ENCODE results near the gene LUC7L.
A peak's percentile ranks its signal among the peaks of the same experiment; 100 is the strongest.

LUC7L gene

GRCh38 chr16:254461-254860, 25.2 kb upstream of the LUC7L start:
- Histone ChIP-seq H3K36me3 (replicated peaks in 1 of 2; ENCODE audit: control insufficient read depth in 2 of 2, insufficient read depth in 2 of 2, low read length in 2 of 2) (peaks cover 19 to 68% of the 10 kb centered on the region in 2 donors), H3K79me1 (ENCODE audit: low read depth, low read length) (peaks cover 7% of the 10 kb centered on the region), H2BK12ac (ENCODE audit: low read length) (no peak overlapping the region), H3K4me2 (ENCODE audit: insufficient read depth, low read length, poor library complexity, severe bottlenecking) (no peak overlapping the region), H2AK5ac (ENCODE audit: low read depth, low read length) (no peak overlapping the region), H3K27ac (replicated peaks; ENCODE audit: low read length) (no peak overlapping the region), H3K4ac (ENCODE audit: low read length) (no peak overlapping the region), H2BK5ac (ENCODE audit: low read length) (no peak overlapping the region), H2BK15ac (ENCODE audit: low read length) (no peak overlapping the region), H3K18ac (ENCODE audit: low read length) (no peak overlapping the region), H4K91ac (ENCODE audit: low read depth, low read length, poor library complexity) (no peak overlapping the region), H3K4me1 (ENCODE audit: control insufficient read depth in 2 of 2, insufficient read depth in 1 of 2, low read depth in 1 of 2, low read length in 2 of 2) (no peaks in the 10 kb centered on the region), H3K14ac (ENCODE audit: low read length) (no peak overlapping the region), H3K27me3 (ENCODE audit: control insufficient read depth in 3 of 3, insufficient read depth in 3 of 3, low read depth in 1 of 3, low read length in 3 of 3) (no peaks in the 10 kb centered on the region), H4K8ac (ENCODE audit: low read depth, low read length) (no peak overlapping the region), H2AFZ (ENCODE audit: low read length) (no peak overlapping the region), H2BK120ac (ENCODE audit: low read depth, low read length) (no peak overlapping the region), H3K23ac (ENCODE audit: low read depth, low read length, poor library complexity) (no peak overlapping the region), H3K9me3 (replicated peaks in 1 of 2; ENCODE audit: control insufficient read depth in 2 of 2, insufficient read depth in 1 of 2, low read depth in 1 of 2, low read length in 2 of 2) (no peaks in the 10 kb centered on the region), H3K9ac (ENCODE audit: low read depth, low read length, poor library complexity) (no peak overlapping the region), H3K4me3 (ENCODE audit: low read length in 2 of 2) (no peak overlapping the region)
- no CpG with 5 or more reads among the region's 25 CpGs for WGBS, 2 donors (ENCODE audit: extremely low coverage in 2 of 2, insufficient read length in 2 of 2, insufficient replicate concordance in 1 of 2)
- no peak for DNase-seq (ENCODE audit: low spot score)

GRCh38 chr16:253833-254232, 24.6 kb upstream of the LUC7L start:
- Histone ChIP-seq H3K27ac (replicated peaks; ENCODE audit: low read length) (no peak overlapping the region), H3K9ac (ENCODE audit: low read depth, low read length, poor library complexity) (no peak overlapping the region), H3K4me2 (ENCODE audit: insufficient read depth, low read length, poor library complexity, severe bottlenecking) (no peak overlapping the region), H2BK15ac (ENCODE audit: low read length) (no peak overlapping the region), H4K8ac (ENCODE audit: low read depth, low read length) (no peak overlapping the region), H3K23ac (ENCODE audit: low read depth, low read length, poor library complexity) (no peak overlapping the region), H3K9me3 (replicated peaks in 1 of 2; ENCODE audit: control insufficient read depth in 2 of 2, insufficient read depth in 1 of 2, low read depth in 1 of 2, low read length in 2 of 2) (no peaks in the 10 kb centered on the region), H2AFZ (ENCODE audit: low read length) (no peak overlapping the region), H3K14ac (ENCODE audit: low read length) (no peak overlapping the region), H2AK5ac (ENCODE audit: low read depth, low read length) (no peak overlapping the region), H2BK120ac (ENCODE audit: low read depth, low read length) (no peak overlapping the region), H3K36me3 (replicated peaks in 1 of 2; ENCODE audit: control insufficient read depth in 2 of 2, insufficient read depth in 2 of 2, low read length in 2 of 2) (peaks cover 19 to 68% of the 10 kb centered on the region in 2 donors), H3K4me1 (ENCODE audit: control insufficient read depth in 2 of 2, insufficient read depth in 1 of 2, low read depth in 1 of 2, low read length in 2 of 2) (peaks cover 0 to 2% of the 10 kb centered on the region in 2 donors), H3K27me3 (ENCODE audit: control insufficient read depth in 3 of 3, insufficient read depth in 3 of 3, low read depth in 1 of 3, low read length in 3 of 3) (no peaks in the 10 kb centered on the region), H2BK5ac (ENCODE audit: low read length) (no peak overlapping the region), H3K4ac (ENCODE audit: low read length) (no peak overlapping the region), H4K91ac (ENCODE audit: low read depth, low read length, poor library complexity) (no peak overlapping the region), H3K4me3 (ENCODE audit: low read length in 2 of 2) (no peak overlapping the region), H2BK12ac (ENCODE audit: low read length) (no peak overlapping the region), H3K18ac (ENCODE audit: low read length) (no peak overlapping the region), H3K79me1 (ENCODE audit: low read depth, low read length) (peaks cover 9% of the 10 kb centered on the region)
- DNase-seq (ENCODE audit: low spot score), result no peak
- no CpG with 5 or more reads among the region's 6 CpGs for WGBS, 2 donors (ENCODE audit: extremely low coverage in 2 of 2, insufficient read length in 2 of 2, insufficient replicate concordance in 1 of 2)

DNA sequence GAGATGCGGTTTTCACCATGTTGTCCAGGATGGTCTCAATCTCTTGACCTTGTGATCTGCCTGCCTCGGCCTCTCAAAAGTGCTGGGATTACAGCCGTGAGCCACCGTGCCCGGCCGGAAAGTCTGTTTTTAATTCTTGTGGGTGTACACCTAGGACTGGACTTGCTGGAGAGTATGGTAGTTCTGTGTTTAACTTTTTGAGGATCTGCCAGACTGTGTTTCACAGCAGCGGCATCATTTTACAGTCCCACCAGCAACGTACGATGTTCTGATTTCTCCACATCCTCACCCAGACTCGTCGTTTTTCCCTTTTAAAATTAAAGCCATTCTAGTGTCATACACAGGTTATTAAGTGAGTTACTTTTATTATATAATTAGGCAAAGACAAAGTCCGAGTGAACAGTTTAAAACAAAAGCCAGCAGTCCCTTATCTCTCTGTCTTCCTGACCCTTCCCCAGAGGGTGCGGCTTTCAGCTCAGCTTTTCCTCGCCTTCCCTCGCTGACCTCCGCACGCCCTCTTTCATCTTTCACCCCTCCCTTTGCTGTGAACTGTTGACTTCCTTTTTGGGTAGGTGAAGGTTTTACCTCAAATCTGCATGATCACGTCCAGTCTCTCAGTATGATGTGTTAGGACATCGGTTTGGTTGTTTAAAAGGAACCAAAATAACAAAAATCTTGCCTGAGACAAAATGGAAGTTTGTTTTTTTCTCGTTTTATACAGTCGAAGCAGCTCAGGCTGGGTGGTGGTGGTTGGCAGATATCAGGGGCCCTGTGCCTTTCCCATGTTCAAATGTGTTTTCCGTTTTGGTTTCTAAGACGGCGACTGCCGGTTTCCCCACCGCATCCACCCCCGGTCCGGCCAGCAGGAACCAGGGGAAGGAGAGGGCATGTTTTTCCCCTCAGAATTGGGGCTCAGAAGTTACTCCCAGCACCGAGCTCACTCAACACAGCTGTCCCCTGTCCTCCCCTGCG, 23.4 kb upstream of the LUC7L start:
- no peak overlapping the region for H2BK5ac ChIP-seq (ENCODE audit: low read length)

DNA sequence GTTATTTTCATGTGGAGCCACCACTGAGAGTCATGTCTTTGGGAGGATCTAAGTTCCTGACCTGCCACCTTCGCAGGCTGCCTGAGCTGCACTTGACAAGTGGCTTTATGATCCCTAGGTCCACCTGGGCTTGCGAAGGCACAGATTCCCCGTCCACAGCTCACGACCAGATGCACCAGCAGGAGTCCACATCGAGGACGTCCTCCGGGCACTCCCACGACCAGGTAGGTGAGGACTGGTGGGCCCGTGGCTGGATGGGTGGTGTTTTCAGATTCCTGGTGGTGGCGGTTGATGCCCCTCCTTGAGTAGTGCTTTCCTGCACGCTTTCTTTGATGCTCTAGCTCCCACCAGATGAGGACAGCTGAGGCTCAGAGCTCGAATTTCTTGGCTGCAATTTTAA, 20.2 kb upstream of the LUC7L start:
- no peak overlapping the region for H2AK5ac ChIP-seq (ENCODE audit: low read depth, low read length)
- no peak overlapping the region for H2BK12ac ChIP-seq (ENCODE audit: low read length)
- H3K18ac ChIP-seq (ENCODE audit: low read length), result no peak overlapping the region
- no peak overlapping the region for H3K9ac ChIP-seq (ENCODE audit: low read depth, low read length, poor library complexity)
- no peak overlapping the region for H3K4ac ChIP-seq (ENCODE audit: low read length)
- WGBS, 2 donors (ENCODE audit: extremely low coverage in 2 of 2, insufficient read length in 2 of 2, insufficient replicate concordance in 1 of 2), result no CpG with 5 or more reads among the region's 12 CpGs
- peak overlapping the region; percentile 38 for H3K14ac ChIP-seq (ENCODE audit: low read length)
- H2BK120ac ChIP-seq (ENCODE audit: low read depth, low read length), result no peak overlapping the region
- H3K79me1 ChIP-seq (ENCODE audit: low read depth, low read length), result peaks cover 7% of the 10 kb centered on the region
- H3K27me3 ChIP-seq (ENCODE audit: control insufficient read depth in 3 of 3, insufficient read depth in 3 of 3, low read depth in 1 of 3, low read length in 3 of 3), result peaks cover 0 to 2% (median 0%) of the 10 kb centered on the region in 3 experiments
- H4K8ac ChIP-seq (ENCODE audit: low read depth, low read length), result no peak overlapping the region
- peak overlapping the region; percentile 52 for H3K23ac ChIP-seq (ENCODE audit: low read depth, low read length, poor library complexity)
- H3K4me3 ChIP-seq (ENCODE audit: low read length in 2 of 2), result peak overlapping the region in 1 of 2 donors; percentile 1
- H3K9me3 ChIP-seq (replicated peaks in 1 of 2; ENCODE audit: control insufficient read depth in 2 of 2, insufficient read depth in 1 of 2, low read depth in 1 of 2, low read length in 2 of 2), result no peaks in the 10 kb centered on the region
- H3K4me1 ChIP-seq (ENCODE audit: control insufficient read depth in 2 of 2, insufficient read depth in 1 of 2, low read depth in 1 of 2, low read length in 2 of 2), result peaks cover 0 to 2% of the 10 kb centered on the region in 2 donors
- peaks cover 13 to 56% of the 10 kb centered on the region in 2 donors for H3K36me3 ChIP-seq (replicated peaks in 1 of 2; ENCODE audit: control insufficient read depth in 2 of 2, insufficient read depth in 2 of 2, low read length in 2 of 2)
- H2AFZ ChIP-seq (ENCODE audit: low read length), result no peak overlapping the region
- no peak overlapping the region for H2BK5ac ChIP-seq (ENCODE audit: low read length)
- H3K27ac ChIP-seq (replicated peaks; ENCODE audit: low read length), result no peak overlapping the region
- H2BK15ac ChIP-seq (ENCODE audit: low read length), result no peak overlapping the region
- H4K91ac ChIP-seq (ENCODE audit: low read depth, low read length, poor library complexity), result no peak overlapping the region
- DNase-seq (ENCODE audit: low spot score), result no peak
- no peak overlapping the region for H3K4me2 ChIP-seq (ENCODE audit: insufficient read depth, low read length, poor library complexity, severe bottlenecking)

More for the DNA sequence above, 23.4 kb upstream of the LUC7L start:
- Histone ChIP-seq H3K79me1 (ENCODE audit: low read depth, low read length) (peaks cover 8% of the 10 kb centered on the region), H3K36me3 (replicated peaks in 1 of 2; ENCODE audit: control insufficient read depth in 2 of 2, insufficient read depth in 2 of 2, low read length in 2 of 2) (peaks cover 19 to 78% of the 10 kb centered on the region in 2 donors), H3K18ac (ENCODE audit: low read length) (no peak overlapping the region), H4K8ac (ENCODE audit: low read depth, low read length) (no peak overlapping the region), H3K9me3 (replicated peaks in 1 of 2; ENCODE audit: control insufficient read depth in 2 of 2, insufficient read depth in 1 of 2, low read depth in 1 of 2, low read length in 2 of 2) (no peaks in the 10 kb centered on the region), H3K23ac (ENCODE audit: low read depth, low read length, poor library complexity) (no peak overlapping the region), H3K27me3 (ENCODE audit: control insufficient read depth in 3 of 3, insufficient read depth in 3 of 3, low read depth in 1 of 3, low read length in 3 of 3) (peaks cover 0 to 2% (median 0%) of the 10 kb centered on the region in 3 experiments), H3K4ac (ENCODE audit: low read length) (no peak overlapping the region), H3K4me3 (ENCODE audit: low read length in 2 of 2) (no peak overlapping the region), H2BK12ac (ENCODE audit: low read length) (no peak overlapping the region), H2AFZ (ENCODE audit: low read length) (no peak overlapping the region), H3K27ac (replicated peaks; ENCODE audit: low read length) (no peak overlapping the region), H3K4me2 (ENCODE audit: insufficient read depth, low read length, poor library complexity, severe bottlenecking) (no peak overlapping the region), H3K14ac (ENCODE audit: low read length) (no peak overlapping the region), H4K91ac (ENCODE audit: low read depth, low read length, poor library complexity) (no peak overlapping the region), H2AK5ac (ENCODE audit: low read depth, low read length) (no peak overlapping the region), H2BK120ac (ENCODE audit: low read depth, low read length) (no peak overlapping the region), H2BK15ac (ENCODE audit: low read length) (no peak overlapping the region), H3K4me1 (ENCODE audit: control insufficient read depth in 2 of 2, insufficient read depth in 1 of 2, low read depth in 1 of 2, low read length in 2 of 2) (peaks cover 0 to 2% of the 10 kb centered on the region in 2 donors), H3K9ac (ENCODE audit: low read depth, low read length, poor library complexity) (no peak overlapping the region)
- no peak for DNase-seq (ENCODE audit: low spot score)
- no CpG with 5 or more reads among the region's 30 CpGs for WGBS, 2 donors (ENCODE audit: extremely low coverage in 2 of 2, insufficient read length in 2 of 2, insufficient replicate concordance in 1 of 2)

Measured in neuronal stem cell (in vitro differentiated cells).